ENCODE data around the gene CPNE6.
"Not testable (repeated sequence)": the region's sequence is repeated elsewhere in the genome, so short reads cannot be mapped to it uniquely, and the experiment has no call there.

Gene CPNE6

GRCh38 chr14:24102357-24103048 lies 31.1 kb downstream of the CPNE6 start:
- Mint-ChIP-seq H3K4me1 (no peaks in the 10 kb centered on the region), H3K4me3 (no peak overlapping the region), H3K9me3 (no peaks in the 10 kb centered on the region), H3K27ac (no peak overlapping the region), H3K36me3 (ENCODE audit: low read depth) (peaks cover 15% of the 10 kb centered on the region), H3K27me3 (ENCODE audit: low read depth) (no peaks in the 10 kb centered on the region)
- no peak for TF ChIP-seq CTCF (IDR thresholded peaks at IDR 0.05; ENCODE audit: unreplicated experiment in 3 of 3)

GRCh38 chr14:24103451-24103850 lies 32.1 kb downstream of the CPNE6 start:
- Mint-ChIP-seq H3K27ac (no peak overlapping the region), H3K4me3 (no peak overlapping the region), H3K9me3 (no peaks in the 10 kb centered on the region), H3K27me3 (ENCODE audit: low read depth) (no peaks in the 10 kb centered on the region), H3K36me3 (ENCODE audit: low read depth) (peaks cover 15% of the 10 kb centered on the region), H3K4me1 (no peaks in the 10 kb centered on the region)
- no peak for TF ChIP-seq CTCF (IDR thresholded peaks at IDR 0.05; ENCODE audit: unreplicated experiment in 3 of 3)

- Mint-ChIP-seq H3K27ac (peak overlapping the region in 1 of 3 experiments; percentile 49), H3K36me3 (ENCODE audit: low read depth) (peaks cover 15% of the 10 kb centered on the region)
- H3K4me3 Mint-ChIP-seq; H3K4me1 Mint-ChIP-seq; H3K9me3 Mint-ChIP-seq; H3K27me3 Mint-ChIP-seq (ENCODE audit: low read depth): not testable (repeated sequence)
Measured at GRCh38 chr14:24105609-24106239, 34.4 kb downstream of the CPNE6 start.

GRCh38 chr14:24106672-24107271 lies 35.4 kb downstream of the CPNE6 start:
- no peak overlapping the region for H3K4me3 Mint-ChIP-seq
- no peak overlapping the region for H3K27ac Mint-ChIP-seq
- no peaks in the 10 kb centered on the region for H3K9me3 Mint-ChIP-seq
- H3K27me3 Mint-ChIP-seq (ENCODE audit: low read depth), result no peaks in the 10 kb centered on the region
- H3K36me3 Mint-ChIP-seq (ENCODE audit: low read depth), result peaks cover 15% of the 10 kb centered on the region
- peaks cover 6% of the 10 kb centered on the region for H3K4me1 Mint-ChIP-seq
- no peak for TF ChIP-seq CTCF (IDR thresholded peaks at IDR 0.05; ENCODE audit: unreplicated experiment in 3 of 3)

GRCh38 chr14:24108336-24108874 lies 37.0 kb downstream of the CPNE6 start:
- no peaks in the 10 kb centered on the region for H3K27me3 Mint-ChIP-seq (ENCODE audit: low read depth)
- H3K9me3 Mint-ChIP-seq, result no peaks in the 10 kb centered on the region
- peaks cover 6% of the 10 kb centered on the region for H3K4me1 Mint-ChIP-seq
- peak overlapping the region in 1 of 3 experiments; percentile 6 for H3K4me3 Mint-ChIP-seq
- peak overlapping the region; percentile 29 to 59 (median 53) for H3K27ac Mint-ChIP-seq
- no peak for TF ChIP-seq CTCF (IDR thresholded peaks at IDR 0.05; ENCODE audit: unreplicated experiment in 3 of 3)
- H3K36me3 Mint-ChIP-seq (ENCODE audit: low read depth), result peaks cover 11% of the 10 kb centered on the region

- Mint-ChIP-seq H3K4me1 (peaks cover 8% of the 10 kb centered on the region), H3K36me3 (ENCODE audit: low read depth) (no peaks in the 10 kb centered on the region), H3K27me3 (ENCODE audit: low read depth) (no peaks in the 10 kb centered on the region), H3K9me3 (no peaks in the 10 kb centered on the region), H3K27ac (no peak overlapping the region), H3K4me3 (no peak overlapping the region)
- TF ChIP-seq CTCF (IDR thresholded peaks at IDR 0.05; ENCODE audit: unreplicated experiment in 3 of 3), result no peak
Measured at GRCh38 chr14:24110060-24110459, 38.7 kb downstream of the CPNE6 start.

Measured in nephron (organoid).